ENCODE data around the gene CWF19L2. TPM values are rescaled to one million over a fixed set of nuclear protein-coding genes. Genes with fewer than 3 reads are reported as not detected.

Gene CWF19L2
- total RNA-seq, 1 donor from 2014 or later = 9.0 TPM

GRCh38 chr11:107357877-107358276 is 99.7 kb downstream of the CWF19L2 start:
- H3K9ac ChIP-seq (ENCODE audit: low read length) = no peak overlapping the region
- FAIRE-seq = no peak
- H3K4me1 ChIP-seq (ENCODE audit: insufficient read depth, low read length) = no peaks in the 10 kb centered on the region

GRCh38 chr11:107354780-107355179 is 102.8 kb downstream of the CWF19L2 start:
- no peaks in the 10 kb centered on the region for H3K4me1 Mint-ChIP-seq (ENCODE audit: low read depth, unreplicated experiment)
- no peak for TF ChIP-seq CTCF (IDR thresholded peaks at IDR 0.05; ENCODE audit: insufficient read depth, low read depth, low read length)
- no peak for TF ChIP-seq EZH2 (IDR thresholded peaks at IDR 0.05; ENCODE audit: insufficient read depth, low read length)
- H3K9me3 ChIP-seq (ENCODE audit: insufficient read depth, low read depth, low read length) = no peaks in the 10 kb centered on the region
- no peaks in the 10 kb centered on the region for H3K79me2 ChIP-seq (ENCODE audit: insufficient read depth, low read length)
- peaks cover 1% of the 10 kb centered on the region for H3K9me3 Mint-ChIP-seq (ENCODE audit: unreplicated experiment)
- H3K27me3 Mint-ChIP-seq (ENCODE audit: low read depth, unreplicated experiment) = no peaks in the 10 kb centered on the region
- no peaks in the 10 kb centered on the region for H3K4me1 ChIP-seq (ENCODE audit: insufficient read depth, low read length)
- H4K20me1 ChIP-seq (ENCODE audit: insufficient read depth, low read length) = no peaks in the 10 kb centered on the region
- DNase-seq (ENCODE audit: low read depth) (no peak), FAIRE-seq (no peak)
- H3K27ac ChIP-seq (ENCODE audit: low read depth, low read length) = no peak overlapping the region
- H3K4me3 ChIP-seq (ENCODE audit: insufficient read depth, low read depth, low read length) = no peak overlapping the region
- no peaks in the 10 kb centered on the region for H3K36me3 ChIP-seq (ENCODE audit: insufficient read depth, low read length)
- no peaks in the 10 kb centered on the region for H3K27me3 ChIP-seq (ENCODE audit: insufficient read depth, low read length)
- no peak overlapping the region for H2AFZ ChIP-seq (ENCODE audit: low read depth, low read length)
- no peak overlapping the region for H3K4me2 ChIP-seq (ENCODE audit: low read length)
- no peak overlapping the region for H3K4me3 Mint-ChIP-seq (ENCODE audit: unreplicated experiment)
- H3K36me3 Mint-ChIP-seq (ENCODE audit: low read depth, unreplicated experiment) = peaks cover 4% of the 10 kb centered on the region
- H3K9ac ChIP-seq (ENCODE audit: low read length) = no peak overlapping the region
- no peak overlapping the region for H3K27ac Mint-ChIP-seq (ENCODE audit: unreplicated experiment)

More at GRCh38 chr11:107357877-107358276, 99.7 kb downstream of the CWF19L2 start:
- H3K36me3 ChIP-seq (ENCODE audit: insufficient read depth, low read length) = no peaks in the 10 kb centered on the region
- no peaks in the 10 kb centered on the region for H4K20me1 ChIP-seq (ENCODE audit: insufficient read depth, low read length)
- no peaks in the 10 kb centered on the region for H3K27me3 Mint-ChIP-seq (ENCODE audit: low read depth, unreplicated experiment)
- H3K27ac Mint-ChIP-seq (ENCODE audit: unreplicated experiment) = no peak overlapping the region
- no peaks in the 10 kb centered on the region for H3K9me3 ChIP-seq (ENCODE audit: insufficient read depth, low read depth, low read length)
- H3K79me2 ChIP-seq (ENCODE audit: insufficient read depth, low read length) = no peaks in the 10 kb centered on the region
- H3K27ac ChIP-seq (ENCODE audit: low read depth, low read length) = no peak overlapping the region
- DNase-seq (ENCODE audit: low read depth) = no peak
- peaks cover 5% of the 10 kb centered on the region for H3K9me3 Mint-ChIP-seq (ENCODE audit: unreplicated experiment)
- no peak overlapping the region for H2AFZ ChIP-seq (ENCODE audit: low read depth, low read length)
- H3K27me3 ChIP-seq (ENCODE audit: insufficient read depth, low read length) = no peaks in the 10 kb centered on the region
- peaks cover 9% of the 10 kb centered on the region for H3K36me3 Mint-ChIP-seq (ENCODE audit: low read depth, unreplicated experiment)
- no peak overlapping the region for H3K4me3 ChIP-seq (ENCODE audit: insufficient read depth, low read depth, low read length)
- no peaks in the 10 kb centered on the region for H3K4me1 Mint-ChIP-seq (ENCODE audit: low read depth, unreplicated experiment)
- H3K4me3 Mint-ChIP-seq (ENCODE audit: unreplicated experiment) = no peak overlapping the region
- TF ChIP-seq CTCF (IDR thresholded peaks at IDR 0.05; ENCODE audit: insufficient read depth, low read depth, low read length) (no peak), EZH2 (IDR thresholded peaks at IDR 0.05; ENCODE audit: insufficient read depth, low read length) (no peak)
- H3K4me2 ChIP-seq (ENCODE audit: low read length) = no peak overlapping the region

- peaks cover 3% of the 10 kb centered on the region for H3K9me3 Mint-ChIP-seq (ENCODE audit: unreplicated experiment)
- no peak overlapping the region for H2AFZ ChIP-seq (ENCODE audit: low read depth, low read length)
- H3K9ac ChIP-seq (ENCODE audit: low read length) = no peak overlapping the region
- H3K27ac ChIP-seq (ENCODE audit: low read depth, low read length) = no peak overlapping the region
- no peaks in the 10 kb centered on the region for H3K79me2 ChIP-seq (ENCODE audit: insufficient read depth, low read length)
- H3K36me3 ChIP-seq (ENCODE audit: insufficient read depth, low read length) = no peaks in the 10 kb centered on the region
- no peak overlapping the region for H3K4me3 ChIP-seq (ENCODE audit: insufficient read depth, low read depth, low read length)
- H3K9me3 ChIP-seq (ENCODE audit: insufficient read depth, low read depth, low read length) = no peaks in the 10 kb centered on the region
- H3K4me1 Mint-ChIP-seq (ENCODE audit: low read depth, unreplicated experiment) = no peaks in the 10 kb centered on the region
- H3K27me3 ChIP-seq (ENCODE audit: insufficient read depth, low read length) = no peaks in the 10 kb centered on the region
- H3K27me3 Mint-ChIP-seq (ENCODE audit: low read depth, unreplicated experiment) = no peaks in the 10 kb centered on the region
- no peak overlapping the region for H3K27ac Mint-ChIP-seq (ENCODE audit: unreplicated experiment)
- DNase-seq (ENCODE audit: low read depth) (no peak), FAIRE-seq (no peak)
- no peak overlapping the region for H3K4me2 ChIP-seq (ENCODE audit: low read length)
- H4K20me1 ChIP-seq (ENCODE audit: insufficient read depth, low read length) = no peaks in the 10 kb centered on the region
- no peaks in the 10 kb centered on the region for H3K36me3 Mint-ChIP-seq (ENCODE audit: low read depth, unreplicated experiment)
- H3K4me1 ChIP-seq (ENCODE audit: insufficient read depth, low read length) = no peaks in the 10 kb centered on the region
- TF ChIP-seq EZH2 (IDR thresholded peaks at IDR 0.05; ENCODE audit: insufficient read depth, low read length) = no peak
- no peak for TF ChIP-seq CTCF (IDR thresholded peaks at IDR 0.05; ENCODE audit: insufficient read depth, low read depth, low read length)
- no peak overlapping the region for H3K4me3 Mint-ChIP-seq (ENCODE audit: unreplicated experiment)
Observed at GRCh38 chr11:107337917-107338316, 119.7 kb downstream of the CWF19L2 start.

All from astrocyte (in vitro differentiated cells and primary cell).